Stimulated activated CD4-positive, alpha-beta T cell treated with anti-CD3 and anti-CD28 coated beads, Interleukin-2, amount 100 ng/mL, for 24 hours (primary cell): ENCODE measurements around the gene THRB.

ENCODE experiments used
- DNase-seq, 2 donors: peaks; one replicate each; pipeline ENCODE4 v3.0.0-alpha.2; 2020

The THRB gene

DNA sequence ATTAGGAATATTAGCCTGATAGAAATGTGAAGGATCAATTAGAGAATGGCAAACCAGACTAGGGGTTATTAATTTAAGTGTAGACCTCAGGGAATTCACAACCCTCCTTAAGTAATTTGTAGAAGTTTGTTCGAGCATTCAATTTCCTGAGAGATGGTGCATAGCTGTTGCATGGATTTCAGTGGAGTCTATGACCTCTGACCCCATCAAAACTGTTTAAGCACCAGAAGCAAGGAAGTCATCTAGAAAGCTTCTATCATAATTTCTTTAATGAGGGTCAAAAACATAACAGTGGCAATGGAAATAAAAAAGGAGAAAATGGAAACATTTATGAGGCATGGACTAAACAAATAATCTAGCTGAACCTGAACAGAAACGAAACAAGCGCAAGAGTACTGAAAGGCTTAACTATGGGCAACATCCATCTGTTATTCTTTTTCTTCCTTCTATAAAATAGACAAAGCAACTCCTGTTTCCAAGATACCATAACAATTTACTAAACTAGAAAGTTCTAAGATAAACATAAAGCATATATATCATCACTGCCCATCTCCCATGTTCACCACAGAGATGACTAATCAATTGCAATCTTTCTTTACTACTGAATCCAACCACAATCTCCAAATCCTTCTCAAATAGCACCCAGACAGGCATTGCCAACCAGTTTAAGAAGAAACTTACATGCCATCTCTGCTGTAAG, 151.4 kb downstream of the THRB start:
- no peak for DNase-seq

GRCh38 chr3:24342275-24342674, 152.4 kb downstream of the THRB start:
- no peak for DNase-seq

GRCh38 chr3:24341668-24342067, 153.0 kb downstream of the THRB start:
- no peak for DNase-seq

- no peak for DNase-seq
Measured at GRCh38 chr3:24340966-24341365, 153.7 kb downstream of the THRB start.

DNA sequence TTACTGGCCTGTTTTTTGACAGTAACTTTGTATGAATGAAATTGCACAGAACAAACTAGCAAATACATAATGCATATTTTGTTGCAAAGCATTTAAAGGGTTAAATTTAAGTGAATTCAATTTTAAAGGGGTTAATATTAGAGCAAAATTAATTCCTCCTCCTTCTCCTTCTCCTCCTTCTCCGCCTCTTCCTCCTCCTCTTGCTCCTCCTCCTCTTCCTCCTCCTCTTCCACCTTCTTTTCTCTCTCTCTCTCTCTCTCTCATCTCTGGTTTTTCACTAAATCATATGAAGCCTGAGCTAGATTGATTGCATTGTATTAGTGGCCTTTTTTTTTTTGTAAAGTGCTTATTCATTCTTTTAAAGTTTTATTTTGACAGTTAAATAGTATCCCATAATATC, 154.5 kb downstream of the THRB start:
- DNase-seq, result no peak

DNA sequence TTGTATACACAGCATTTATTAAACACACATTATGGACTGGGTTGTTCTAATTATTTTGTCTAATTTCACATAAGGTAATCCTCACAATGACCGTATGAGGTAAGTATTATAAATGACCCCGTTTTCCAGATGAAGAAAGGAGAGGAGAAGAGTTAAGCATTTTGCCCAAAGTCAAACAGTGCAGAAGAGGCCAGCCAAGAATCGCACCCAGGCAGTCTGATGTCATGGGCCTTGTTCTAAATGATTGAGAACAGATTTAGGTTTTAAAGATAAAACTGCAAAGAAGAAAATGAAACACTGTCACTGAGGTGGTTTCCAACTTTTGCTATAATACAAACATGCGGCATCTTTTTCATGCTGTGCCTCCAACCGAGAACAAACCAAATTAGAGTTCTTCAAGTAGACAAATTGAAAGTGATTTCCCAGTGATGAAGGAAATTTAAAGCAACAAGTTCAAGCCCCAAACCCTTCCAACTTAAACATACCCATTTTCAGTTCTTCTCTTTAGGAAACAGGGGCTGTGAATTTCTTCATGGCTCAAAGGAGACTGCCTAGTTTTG, 155.3 kb downstream of the THRB start:
- DNase-seq, result no peak

DNA sequence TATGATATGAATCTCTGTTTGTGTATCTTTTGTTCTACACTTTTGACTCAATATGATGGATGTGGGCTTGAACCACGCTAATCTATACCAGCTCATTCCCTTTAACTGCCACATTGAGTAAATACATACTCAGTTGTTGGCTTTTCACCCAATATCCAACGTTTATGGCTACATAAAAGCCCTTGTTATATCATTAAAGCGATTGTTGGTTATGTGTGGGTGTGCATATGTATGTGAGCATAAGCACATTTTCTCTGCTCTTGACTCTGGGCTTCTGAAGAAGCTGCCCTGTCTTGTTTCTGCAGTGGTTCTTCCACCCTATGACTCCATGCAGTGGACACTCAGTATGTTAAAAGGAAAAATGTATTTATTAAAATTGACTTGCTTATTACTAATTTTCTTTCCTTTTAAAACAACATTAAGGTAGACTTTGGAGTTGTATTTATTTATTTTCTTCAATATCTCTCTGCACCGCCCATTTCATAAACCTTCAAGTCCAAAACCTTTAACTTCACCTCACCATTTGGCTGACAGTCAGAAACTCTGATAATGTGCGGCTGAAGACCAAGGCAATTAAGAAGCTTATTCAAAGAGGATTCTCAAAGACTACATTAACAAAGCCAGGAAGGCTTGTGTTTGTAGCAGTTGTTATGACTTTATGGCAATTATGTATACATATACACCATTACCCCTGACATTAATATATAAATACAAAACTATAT, 156.1 kb downstream of the THRB start:
- DNase-seq, result no peak

- no peak for DNase-seq
Measured at GRCh38 chr3:24336101-24336500, 158.5 kb downstream of the THRB start.

DNA sequence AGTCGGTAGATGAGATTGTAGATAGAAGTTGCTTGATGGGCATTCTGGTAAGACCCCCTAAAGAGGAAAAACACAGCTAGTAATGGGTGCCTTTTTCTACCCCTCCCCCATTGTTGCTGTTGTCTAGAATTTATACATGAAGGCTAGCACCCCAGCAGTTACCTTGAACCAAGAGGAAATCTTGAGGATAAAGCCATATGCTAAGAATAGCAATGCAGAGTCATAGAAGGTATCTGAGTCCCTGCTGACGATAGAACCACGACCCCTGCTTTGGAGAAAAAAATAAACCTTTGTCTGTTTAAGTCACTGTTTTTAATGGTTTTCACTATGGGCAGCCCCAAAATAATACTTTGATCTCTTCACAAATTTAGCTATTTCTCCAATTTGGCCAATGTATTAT, 162.6 kb downstream of the THRB start:
- no peak for DNase-seq

- no peak for DNase-seq
Measured at GRCh38 chr3:24323272-24323671, 171.4 kb downstream of the THRB start.

DNA sequence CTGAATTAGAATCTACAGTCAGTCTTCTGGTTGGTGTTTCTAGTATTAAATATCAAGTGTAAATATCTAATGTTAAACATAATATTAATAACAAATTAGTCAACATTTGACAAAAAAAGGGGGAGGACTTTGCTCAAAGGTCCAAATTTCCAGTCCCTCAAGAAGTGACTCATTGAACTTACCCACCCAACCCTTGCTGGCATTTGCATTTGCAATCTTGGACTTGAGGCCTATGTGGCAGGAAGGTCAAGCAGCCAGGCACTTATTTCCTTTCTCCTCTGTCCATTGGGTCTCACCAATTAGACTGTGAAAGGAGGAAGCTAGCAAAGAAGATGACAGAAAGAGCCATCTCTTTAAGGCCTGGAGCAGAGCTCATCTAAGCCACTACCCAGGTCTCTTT, 174.0 kb downstream of the THRB start:
- no peak for DNase-seq

DNA sequence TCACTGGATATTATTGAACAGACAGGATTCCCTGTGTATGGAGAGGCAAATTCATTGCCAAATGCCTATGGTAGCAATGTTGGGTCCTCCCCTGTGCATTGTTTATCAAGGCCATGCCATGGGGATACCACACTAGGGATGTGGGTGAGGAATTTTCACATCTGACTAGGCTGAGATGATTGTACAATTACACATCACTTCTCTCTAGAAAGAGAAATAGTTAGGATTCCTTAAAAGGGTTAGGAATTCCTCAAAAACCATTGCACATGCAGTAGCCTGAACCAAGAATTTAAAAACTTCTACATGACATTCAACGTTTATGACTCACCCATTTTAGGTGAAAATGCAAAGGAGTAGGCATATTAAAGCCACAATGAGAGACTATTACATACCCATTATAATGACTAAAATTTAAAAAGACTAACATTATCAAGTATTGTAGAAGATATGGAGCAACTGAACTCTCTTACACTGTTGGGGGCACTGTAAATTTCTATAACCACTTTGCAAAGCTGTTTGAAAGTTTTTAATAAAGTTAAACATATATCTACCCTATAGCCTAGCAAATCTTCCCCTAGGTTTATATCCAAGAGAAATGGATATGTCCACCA, 175.9 kb downstream of the THRB start:
- no peak for DNase-seq

DNA sequence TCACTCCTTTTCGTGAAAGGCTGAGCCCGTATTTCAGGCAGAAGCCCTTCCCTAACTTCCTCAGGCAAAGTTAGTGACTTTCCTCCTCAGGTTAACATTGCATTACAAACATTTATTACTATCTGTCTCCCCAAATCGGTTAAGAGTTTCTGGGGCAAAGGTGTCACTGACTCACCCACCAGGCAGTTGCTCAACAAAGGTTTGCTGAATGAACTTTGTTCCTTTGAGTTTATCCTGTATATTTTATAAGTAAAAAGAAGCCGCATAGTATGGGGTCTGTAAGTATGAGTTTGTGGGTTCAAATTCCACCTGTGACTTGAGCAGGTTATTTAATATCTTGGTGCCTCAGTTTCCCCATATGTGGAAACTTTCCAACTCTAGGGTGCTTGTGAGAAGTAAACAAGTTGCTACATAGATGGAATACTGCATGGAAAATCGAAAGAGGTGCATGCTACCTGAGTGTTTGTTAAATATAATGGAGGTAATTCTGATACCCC, 177.7 kb downstream of the THRB start:
- no peak for DNase-seq

- DNase-seq, result no peak
Measured at GRCh38 chr3:24315971-24316370, 178.7 kb downstream of the THRB start.

GRCh38 chr3:24315356-24315755, 179.3 kb downstream of the THRB start:
- DNase-seq, result no peak

DNA sequence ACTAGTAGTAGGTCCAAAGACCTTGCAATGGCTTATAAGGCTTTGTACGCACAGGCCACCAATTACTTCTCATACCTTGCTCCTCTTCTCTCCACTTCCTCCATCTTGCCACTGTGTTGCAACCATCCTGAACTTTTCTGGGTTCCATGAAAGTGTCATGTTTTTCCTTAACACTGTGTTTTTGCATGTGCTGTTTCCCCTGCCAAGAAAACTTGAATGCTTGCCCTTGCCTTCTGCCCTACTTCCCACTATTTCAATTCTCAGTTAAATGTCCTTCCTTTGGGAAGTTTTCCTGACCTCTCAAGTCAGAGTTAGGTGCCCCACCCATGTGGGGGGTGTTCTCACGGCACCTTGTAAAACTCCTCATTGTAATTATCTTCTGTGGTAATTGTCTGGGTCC, 182.8 kb downstream of the THRB start:
- no peak for DNase-seq

DNA sequence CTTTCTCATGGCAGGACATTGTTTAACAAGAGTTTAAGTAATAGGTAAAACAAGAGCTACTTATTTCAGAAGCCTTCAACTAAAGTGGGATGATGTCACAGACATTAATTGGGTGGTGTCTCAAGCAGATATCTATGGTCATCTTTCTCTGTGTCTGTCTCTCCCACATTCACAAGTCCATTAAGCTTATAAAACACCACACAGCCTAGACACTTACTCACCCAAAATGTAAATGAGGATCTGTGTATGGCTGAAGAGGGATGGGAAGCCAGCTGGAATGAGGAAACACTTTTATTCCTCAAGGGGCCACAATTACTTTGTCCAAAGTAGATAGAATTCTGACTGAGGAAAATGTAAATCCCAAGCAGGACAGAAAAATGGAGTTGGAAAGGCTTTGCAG, 183.8 kb downstream of the THRB start:
- no peak for DNase-seq

GRCh38 chr3:24306518-24306917, 188.1 kb downstream of the THRB start:
- no peak for DNase-seq

- no peak for DNase-seq
Measured at GRCh38 chr3:24305795-24306467, 188.7 kb downstream of the THRB start.

DNA sequence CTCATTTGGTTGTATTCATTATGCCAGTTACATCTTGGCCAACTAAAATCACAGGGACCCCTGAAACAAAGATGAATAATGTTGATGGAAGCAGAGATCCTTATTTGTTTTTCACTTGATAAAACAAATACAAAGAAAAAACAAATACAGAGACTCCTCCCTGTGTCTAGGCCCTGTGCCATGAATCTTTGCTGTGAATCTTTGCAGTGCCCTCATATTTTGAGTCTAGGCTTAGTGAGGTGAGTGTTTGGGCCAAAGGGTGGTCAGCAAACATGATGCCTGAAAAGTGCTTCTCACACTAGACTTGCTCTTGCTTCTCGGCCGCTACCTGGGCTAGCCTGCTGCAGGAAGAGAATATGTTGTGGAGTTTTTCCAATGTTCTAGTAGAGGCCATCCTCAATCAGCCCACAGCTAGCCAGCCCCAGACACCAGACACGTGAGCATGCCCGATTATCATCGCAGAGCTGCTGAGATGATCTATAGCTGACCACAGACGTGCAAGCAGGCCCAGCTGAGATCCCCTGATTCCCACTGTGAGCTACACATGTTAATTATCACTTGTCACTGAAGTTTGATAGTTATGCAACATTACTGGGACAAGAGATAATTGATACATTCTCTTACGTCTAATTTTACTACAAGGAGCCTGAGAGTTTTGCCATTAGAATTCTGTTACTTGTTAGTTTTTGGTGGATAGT, 191.4 kb downstream of the THRB start:
- DNase-seq, result no peak

GRCh38 chr3:24302396-24302795, 192.3 kb downstream of the THRB start:
- DNase-seq, result no peak

DNA sequence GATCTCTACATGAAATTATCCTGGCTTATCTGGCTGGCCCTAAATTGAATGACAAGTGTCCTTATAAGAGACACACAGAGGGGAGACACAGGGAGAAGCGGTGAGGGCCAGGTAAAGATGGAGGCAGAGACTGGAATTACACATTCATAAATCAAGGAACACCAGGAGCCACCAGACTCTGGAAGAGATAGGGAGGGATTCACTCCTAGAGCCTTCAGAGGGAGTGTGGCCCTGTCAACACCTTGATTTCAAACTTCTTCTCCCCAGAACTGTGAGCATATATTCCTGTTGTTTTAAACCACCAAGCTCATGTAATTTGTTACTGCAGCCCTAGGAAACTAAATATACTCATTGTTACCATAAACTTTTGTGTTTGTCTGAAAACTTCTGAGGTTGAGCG, 193.7 kb downstream of the THRB start:
- DNase-seq, result no peak
